ENCODE measurements around the gene TUBB2A. TPM values are rescaled to one million over a fixed set of nuclear protein-coding genes. Genes with fewer than 3 reads are reported as not detected.
A peak's percentile ranks its signal among the peaks of the same experiment; 100 is the strongest.

Gene TUBB2A
- total and polyA plus RNA-seq, 2 of the 13 experiments (the other 11 are each of a cell fraction or from before 2014, with no cell fraction given) = 35.3 to 106 TPM

DNA sequence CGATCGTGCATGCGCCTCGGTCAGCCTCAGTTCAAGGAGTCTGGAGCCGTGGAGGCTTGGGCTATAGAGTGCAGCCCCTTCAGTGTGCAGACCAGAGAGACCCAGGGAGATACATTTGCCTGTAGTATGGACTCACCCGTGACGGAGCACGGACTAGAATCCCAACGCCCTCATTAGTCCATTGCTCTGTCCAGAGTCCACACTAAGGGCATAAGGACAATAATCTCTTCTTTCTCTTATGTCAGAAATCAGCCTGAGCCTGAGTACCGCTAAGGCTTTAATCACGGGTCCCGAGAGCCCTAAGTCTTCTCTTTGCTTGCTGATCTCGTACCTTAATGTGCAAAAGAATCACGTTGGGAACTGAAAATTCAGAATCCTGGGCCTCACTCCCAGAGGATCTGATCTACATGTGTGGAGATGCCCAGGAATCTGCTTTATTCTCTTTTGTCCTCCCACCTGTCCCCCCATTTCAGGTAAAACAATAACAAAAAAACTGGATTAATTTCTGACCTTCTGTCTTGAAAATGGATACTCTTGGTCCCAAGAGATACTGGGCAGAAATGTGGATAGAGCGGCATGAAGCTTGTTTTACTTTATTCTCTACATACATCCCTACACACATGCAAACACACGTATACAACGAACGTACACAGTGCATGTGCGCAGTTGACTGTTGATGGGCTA is 38.2 kb downstream of the TUBB2A start (continued):
- TF ChIP-seq, protein P1, sequence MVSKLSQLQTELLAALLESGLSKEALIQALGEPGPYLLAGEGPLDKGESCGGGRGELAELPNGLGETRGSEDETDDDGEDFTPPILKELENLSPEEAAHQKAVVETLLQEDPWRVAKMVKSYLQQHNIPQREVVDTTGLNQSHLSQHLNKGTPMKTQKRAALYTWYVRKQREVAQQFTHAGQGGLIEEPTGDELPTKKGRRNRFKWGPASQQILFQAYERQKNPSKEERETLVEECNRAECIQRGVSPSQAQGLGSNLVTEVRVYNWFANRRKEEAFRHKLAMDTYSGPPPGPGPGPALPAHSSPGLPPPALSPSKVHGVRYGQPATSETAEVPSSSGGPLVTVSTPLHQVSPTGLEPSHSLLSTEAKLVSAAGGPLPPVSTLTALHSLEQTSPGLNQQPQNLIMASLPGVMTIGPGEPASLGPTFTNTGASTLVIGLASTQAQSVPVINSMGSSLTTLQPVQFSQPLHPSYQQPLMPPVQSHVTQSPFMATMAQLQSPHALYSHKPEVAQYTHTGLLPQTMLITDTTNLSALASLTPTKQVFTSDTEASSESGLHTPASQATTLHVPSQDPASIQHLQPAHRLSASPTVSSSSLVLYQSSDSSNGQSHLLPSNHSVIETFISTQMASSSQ (IDR thresholded peaks at IDR 0.05; ENCODE audit: low read depth) = no peak
- TF ChIP-seq, protein P1 (CRISPR knock-in tag; IDR thresholded peaks at IDR 0.05; ENCODE audit: borderline replicate concordance) = no peak
- no peak for TF ChIP-seq SKI (IDR thresholded peaks at IDR 0.05; ENCODE audit: partially characterized antibody)
- TF ChIP-seq SSRP1 (CRISPR knock-in tag; IDR thresholded peaks at IDR 0.05) = no peak
- TF ChIP-seq ZNF770 (CRISPR knock-in tag; IDR thresholded peaks at IDR 0.05) = no peak
- TF ChIP-seq NBN (conservative IDR thresholded peaks at IDR 0.05) = no peak
- TF ChIP-seq ZNF547 (CRISPR knock-in tag; IDR thresholded peaks at IDR 0.05) = no peak
- TF ChIP-seq NFYB (CRISPR knock-in tag; IDR thresholded peaks at IDR 0.05) = no peak
- TF ChIP-seq, protein P2, sequence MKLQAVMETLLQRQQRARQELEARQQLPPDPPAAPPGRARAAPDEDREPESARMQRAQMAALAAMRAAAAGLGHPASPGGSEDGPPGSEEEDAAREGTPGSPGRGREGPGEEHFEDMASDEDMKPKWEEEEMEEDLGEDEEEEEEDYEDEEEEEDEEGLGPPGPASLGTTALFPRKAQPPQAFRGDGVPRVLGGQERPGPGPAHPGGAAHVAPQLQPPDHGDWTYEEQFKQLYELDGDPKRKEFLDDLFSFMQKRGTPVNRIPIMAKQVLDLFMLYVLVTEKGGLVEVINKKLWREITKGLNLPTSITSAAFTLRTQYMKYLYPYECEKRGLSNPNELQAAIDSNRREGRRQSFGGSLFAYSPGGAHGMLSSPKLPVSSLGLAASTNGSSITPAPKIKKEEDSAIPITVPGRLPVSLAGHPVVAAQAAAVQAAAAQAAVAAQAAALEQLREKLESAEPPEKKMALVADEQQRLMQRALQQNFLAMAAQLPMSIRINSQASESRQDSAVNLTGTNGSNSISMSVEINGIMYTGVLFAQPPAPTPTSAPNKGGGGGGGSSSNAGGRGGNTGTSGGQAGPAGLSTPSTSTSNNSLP (IDR thresholded peaks at IDR 0.05; ENCODE audit: low read depth, low read length) = no peak
- no peak for TF ChIP-seq RFX3 (CRISPR knock-in tag; IDR thresholded peaks at IDR 0.05)
- no peak for TF ChIP-seq ZNF225 (CRISPR knock-in tag; IDR thresholded peaks at IDR 0.05)
- no peak for TF ChIP-seq ZNF292 (CRISPR knock-in tag; IDR thresholded peaks at IDR 0.05; ENCODE audit: borderline replicate concordance, low read depth)
- TF ChIP-seq POLR2AphosphoS5 (IDR thresholded peaks at IDR 0.05; ENCODE audit: low read depth, low read length) = no peak
- TF ChIP-seq ZSCAN5A (CRISPR knock-in tag; IDR thresholded peaks at IDR 0.05; ENCODE audit: borderline replicate concordance) = 0 out of 2 replicates have a peak, but pooled peaks have one; percentile 14
- TF ChIP-seq TAF1 (CRISPR knock-in tag; IDR thresholded peaks at IDR 0.05) = no peak
- no peak for TF ChIP-seq HOXA7 (CRISPR knock-in tag; IDR thresholded peaks at IDR 0.05)
- no peak for TF ChIP-seq HNRNPK (IDR thresholded peaks at IDR 0.05; ENCODE audit: low read depth, low read length, poor library complexity, severe bottlenecking)
- TF ChIP-seq PCBP1 (IDR thresholded peaks at IDR 0.05; ENCODE audit: borderline replicate concordance, low read depth, low read length) = no peak
- TF ChIP-seq ZNF710 (CRISPR knock-in tag; IDR thresholded peaks at IDR 0.05; ENCODE audit: borderline replicate concordance) = 0 out of 2 replicates have a peak, but pooled peaks have one; percentile 9

Measured in HepG2 (cell line).